Measurements from ENCODE around the gene MCC.

Gene MCC

GRCh38 chr5:113182658-113183344 lies 305.5 kb downstream of the MCC start:
- no peak for TF ChIP-seq FOXP2 (optimal IDR thresholded peaks at IDR 0.05; ENCODE audit: borderline replicate concordance, extremely low read depth, extremely low read length, insufficient read depth)
- TF ChIP-seq TAF1 (IDR thresholded peaks at IDR 0.05; ENCODE audit: borderline replicate concordance, insufficient read depth, low read length): no peak
- no peak for TF ChIP-seq POLR2AphosphoS5 (IDR thresholded peaks at IDR 0.05; ENCODE audit: low read depth, low read length)
- no peak for TF ChIP-seq REST (IDR thresholded peaks at IDR 0.05; ENCODE audit: insufficient read depth in 1 of 2, low read depth in 2 of 2, low read length in 2 of 2)
- TF ChIP-seq SIN3A (IDR thresholded peaks at IDR 0.05; ENCODE audit: borderline replicate concordance, insufficient read depth, low read length): no peak

- TF ChIP-seq FOXP2 (optimal IDR thresholded peaks at IDR 0.05; ENCODE audit: borderline replicate concordance, extremely low read depth, extremely low read length, insufficient read depth) (no peak), SIN3A (IDR thresholded peaks at IDR 0.05; ENCODE audit: borderline replicate concordance, insufficient read depth, low read length) (no peak), POLR2AphosphoS5 (IDR thresholded peaks at IDR 0.05; ENCODE audit: low read depth, low read length) (no peak), TAF1 (IDR thresholded peaks at IDR 0.05; ENCODE audit: borderline replicate concordance, insufficient read depth, low read length) (no peak), REST (IDR thresholded peaks at IDR 0.05; ENCODE audit: insufficient read depth in 1 of 2, low read depth in 2 of 2, low read length in 2 of 2) (no peak)
These were observed 306.3 kb downstream of the MCC start for GRCh38 chr5:113181853-113182490.

- TF ChIP-seq TAF1 (IDR thresholded peaks at IDR 0.05; ENCODE audit: borderline replicate concordance, insufficient read depth, low read length): no peak
- no peak for TF ChIP-seq POLR2AphosphoS5 (IDR thresholded peaks at IDR 0.05; ENCODE audit: low read depth, low read length)
- no peak for TF ChIP-seq REST (IDR thresholded peaks at IDR 0.05; ENCODE audit: insufficient read depth in 1 of 2, low read depth in 2 of 2, low read length in 2 of 2)
These were observed 306.8 kb downstream of the MCC start for GRCh38 chr5:113181409-113181808.

GRCh38 chr5:113179156-113179555 lies 309.1 kb downstream of the MCC start:
- no peak for TF ChIP-seq POLR2AphosphoS5 (IDR thresholded peaks at IDR 0.05; ENCODE audit: low read depth, low read length)
- TF ChIP-seq TAF1 (IDR thresholded peaks at IDR 0.05; ENCODE audit: borderline replicate concordance, insufficient read depth, low read length): no peak
- TF ChIP-seq REST (IDR thresholded peaks at IDR 0.05; ENCODE audit: insufficient read depth in 1 of 2, low read depth in 2 of 2, low read length in 2 of 2): no peak
- no peak for TF ChIP-seq SIN3A (IDR thresholded peaks at IDR 0.05; ENCODE audit: borderline replicate concordance, insufficient read depth, low read length)
- no peak for TF ChIP-seq FOXP2 (optimal IDR thresholded peaks at IDR 0.05; ENCODE audit: borderline replicate concordance, extremely low read depth, extremely low read length, insufficient read depth)
